ENCODE results near the gene DGCR8. TPM values are rescaled to one million over a fixed set of nuclear protein-coding genes. Genes with fewer than 3 reads are reported as not detected.
"Not testable (repeated sequence)": the region's sequence is repeated elsewhere in the genome, so short reads cannot be mapped to it uniquely, and the experiment has no call there.

DGCR8 gene
- total RNA-seq, 6 experiments from 2014 or later: 11.4 to 27.2 (median 16.1) TPM

- DNase-seq: no peak
- Histone ChIP-seq H3K4me1 (no peaks in the 10 kb centered on the region), H3K4me3 (no peak overlapping the region), H3K9me3 (no peaks in the 10 kb centered on the region), H3K36me3 (peaks cover 0 to 34% (median 12%) of the 10 kb centered on the region in 4 donors), H3K27ac (no peak overlapping the region), H3K27me3 (no peaks in the 10 kb centered on the region)
- TF ChIP-seq POLR2A (IDR thresholded peaks at IDR 0.05): no peak
- no peak for TF ChIP-seq CTCF (IDR thresholded peaks at IDR 0.05)
- no CpG with 5 or more reads among the region's 3 CpGs for WGBS (ENCODE audit: insufficient coverage, low coverage, low lambda C conversion rate, missing lambda C conversion rate)
- ATAC-seq: peak in 1 of 4 donors; percentile 13
- intact Hi-C loops (cut with DNase I): no loop called here
Measured at GRCh38 chr22:20064140-20064480, 15.9 kb upstream of the DGCR8 start.

- 73% methylated on average over 7 of the region's 18 CpGs for WGBS (ENCODE audit: insufficient coverage, low coverage, low lambda C conversion rate, missing lambda C conversion rate)
- intact Hi-C loops (cut with DNase I): no loop called here
- Histone ChIP-seq H3K36me3 (peaks cover 0 to 34% (median 12%) of the 10 kb centered on the region in 4 donors), H3K9me3 (no peaks in the 10 kb centered on the region), H3K4me3 (no peak overlapping the region), H3K4me1 (no peaks in the 10 kb centered on the region), H3K27me3 (no peaks in the 10 kb centered on the region), H3K27ac (no peak overlapping the region)
- DNase-seq (peak in 1 of 3 donors; percentile 39), ATAC-seq (no peak)
- TF ChIP-seq CTCF (IDR thresholded peaks at IDR 0.05) (no peak), POLR2A (IDR thresholded peaks at IDR 0.05) (no peak)
Measured at GRCh38 chr22:20064545-20065262, 15.3 kb upstream of the DGCR8 start.

- peak in 1 of 3 donors; percentile 39 for DNase-seq
- ATAC-seq: no peak
- Histone ChIP-seq H3K27me3 (no peaks in the 10 kb centered on the region), H3K9me3 (no peaks in the 10 kb centered on the region), H3K4me3 (no peak overlapping the region), H3K27ac (no peak overlapping the region), H3K4me1 (no peaks in the 10 kb centered on the region), H3K36me3 (peaks cover 0 to 31% (median 11%) of the 10 kb centered on the region in 4 donors)
- WGBS (ENCODE audit: insufficient coverage, low coverage, low lambda C conversion rate, missing lambda C conversion rate): 87% methylated on average over 3 of the region's 14 CpGs
- intact Hi-C loops (cut with DNase I): no loop called here
- TF ChIP-seq POLR2A (IDR thresholded peaks at IDR 0.05): no peak
- no peak for TF ChIP-seq CTCF (IDR thresholded peaks at IDR 0.05)
Measured at GRCh38 chr22:20065896-20066616, 14.0 kb upstream of the DGCR8 start.

GRCh38 chr22:20066617-20067383 lies 13.2 kb upstream of the DGCR8 start:
- H3K36me3 ChIP-seq: peaks cover 0 to 23% (median 8%) of the 10 kb centered on the region in 4 donors
- H3K4me3 ChIP-seq: no peak overlapping the region
- DNase-seq (peak in 1 of 3 donors; percentile 11), ATAC-seq (no peak)
- H3K9me3 ChIP-seq: no peaks in the 10 kb centered on the region
- H3K27me3 ChIP-seq: no peaks in the 10 kb centered on the region
- H3K4me1 ChIP-seq: no peaks in the 10 kb centered on the region
- no peak for TF ChIP-seq CTCF (IDR thresholded peaks at IDR 0.05)
- TF ChIP-seq POLR2A (IDR thresholded peaks at IDR 0.05): no peak
- WGBS (ENCODE audit: insufficient coverage, low coverage, low lambda C conversion rate, missing lambda C conversion rate): 94% methylated on average over 4 of the region's 11 CpGs
- intact Hi-C loops (cut with DNase I): no loop called here
- no peak overlapping the region for H3K27ac ChIP-seq

- H3K27ac ChIP-seq; H3K9me3 ChIP-seq; ATAC-seq; H3K4me3 ChIP-seq; intact Hi-C loops (cut with DNase I); H3K27me3 ChIP-seq; H3K4me1 ChIP-seq: not testable (repeated sequence)
- H3K36me3 ChIP-seq: peaks cover 0 to 19% (median 8%) of the 10 kb centered on the region in 4 donors
- 94% methylated on average over 2 of the region's 3 CpGs for WGBS (ENCODE audit: insufficient coverage, low coverage, low lambda C conversion rate, missing lambda C conversion rate)
- peak in 1 of 3 donors; percentile 10 for DNase-seq
Measured at GRCh38 chr22:20067384-20067682, 12.7 kb upstream of the DGCR8 start.

Measured in right lobe of liver (tissue), 6 donors.